Embryonic facial prominence (tissue), 1 donor: Measurements from ENCODE around the gene CRB1.

Experiments
- DNase-seq: peaks from one replicate; pipeline ENCODE4 v3.0.0-alpha.2; 2016; ENCODE audit errors: extremely low spot score

The CRB1 gene

GRCh38 chr1:197303463-197303862 is 35.4 kb downstream of the CRB1 start:
- DNase-seq: no peak

GRCh38 chr1:197304638-197305200 is 36.7 kb downstream of the CRB1 start:
- DNase-seq: no peak

- no peak for DNase-seq
Observed at GRCh38 chr1:197305925-197306324, 37.9 kb downstream of the CRB1 start.

GRCh38 chr1:197306381-197307062 is 38.5 kb downstream of the CRB1 start:
- no peak for DNase-seq

GRCh38 chr1:197307136-197307535 is 39.1 kb downstream of the CRB1 start:
- DNase-seq: no peak

- DNase-seq: no peak
Observed at GRCh38 chr1:197307551-197307950, 39.5 kb downstream of the CRB1 start.

GRCh38 chr1:197311081-197311480 is 43.0 kb downstream of the CRB1 start:
- no peak for DNase-seq

- DNase-seq: no peak
Observed at GRCh38 chr1:197312163-197312562, 44.1 kb downstream of the CRB1 start.

- no peak for DNase-seq
Observed at GRCh38 chr1:197313713-197314112, 45.7 kb downstream of the CRB1 start.

- no peak for DNase-seq
Observed at GRCh38 chr1:197314682-197315081, 46.6 kb downstream of the CRB1 start.

- no peak for DNase-seq
Observed at GRCh38 chr1:197319631-197320030, 51.6 kb downstream of the CRB1 start.

- no peak for DNase-seq
Observed at GRCh38 chr1:197320991-197321531, 53.0 kb downstream of the CRB1 start.

GRCh38 chr1:197321811-197322210 is 53.8 kb downstream of the CRB1 start:
- DNase-seq: no peak

- peak; percentile 11 for DNase-seq
Observed at GRCh38 chr1:197327776-197328364, 59.8 kb downstream of the CRB1 start.

GRCh38 chr1:197330213-197330612 is 62.2 kb downstream of the CRB1 start:
- DNase-seq: no peak

GRCh38 chr1:197331565-197331964 is 63.5 kb downstream of the CRB1 start:
- no peak for DNase-seq

GRCh38 chr1:197333041-197333440 is 65.0 kb downstream of the CRB1 start:
- no peak for DNase-seq

GRCh38 chr1:197336571-197336970 is 68.5 kb downstream of the CRB1 start:
- DNase-seq: no peak

GRCh38 chr1:197339106-197340060 is 71.3 kb downstream of the CRB1 start:
- no peak for DNase-seq

GRCh38 chr1:197341626-197342025 is 73.6 kb downstream of the CRB1 start:
- no peak for DNase-seq

GRCh38 chr1:197342044-197342565 is 74.1 kb downstream of the CRB1 start:
- no peak for DNase-seq

- no peak for DNase-seq
Observed at GRCh38 chr1:197342669-197343068, 74.6 kb downstream of the CRB1 start.
